Left renal cortex interstitium (tissue), 4 donors: Measurements from ENCODE around the gene SCN8A. TPM values are rescaled to one million over a fixed set of nuclear protein-coding genes. Genes with fewer than 3 reads are reported as not detected.
"Not testable (repeated sequence)": the region's sequence is repeated elsewhere in the genome, so short reads cannot be mapped to it uniquely, and the experiment has no call there.

Experiments
- DNase-seq, 4 donors: peaks; one replicate each; pipeline ENCODE4 v3.0.0-alpha.2; 2013; ENCODE audit warnings: low read depth in 4 of 4, low spot score in 2 of 4, missing footprints in 1 of 4
- polyA plus RNA-seq, 4 donors: library from polyadenylated mRNA; unstranded; fragments of 120-200 nt; gene quantifications; one replicate each; pipeline ENCODE4 v1.2.1, GENCODE V29; 2013; ENCODE audit not compliant: insufficient read length in 4 of 4

The SCN8A gene
- polyA plus RNA-seq, 4 donors, result 1.5 to 3.1 (median 2.1) TPM

GRCh38 chr12:51825216-51825615, 234.2 kb downstream of the SCN8A start:
- DNase-seq, result no peak

GRCh38 chr12:51826881-51827280, 235.8 kb downstream of the SCN8A start:
- DNase-seq, result no peak

GRCh38 chr12:51827925-51828818, 237.1 kb downstream of the SCN8A start:
- no peak for DNase-seq

GRCh38 chr12:51829011-51829481, 238.0 kb downstream of the SCN8A start:
- DNase-seq, result no peak

- no peak for DNase-seq
Observed at GRCh38 chr12:51829641-51830040, 238.6 kb downstream of the SCN8A start.

- not testable (repeated sequence) for DNase-seq
Observed at GRCh38 chr12:51831817-51832216, 240.8 kb downstream of the SCN8A start.

GRCh38 chr12:51832354-51833107, 241.5 kb downstream of the SCN8A start:
- no peak for DNase-seq

GRCh38 chr12:51833448-51834227, 242.6 kb downstream of the SCN8A start:
- DNase-seq, result no peak

GRCh38 chr12:51834411-51834810, 243.4 kb downstream of the SCN8A start:
- DNase-seq, result no peak

- DNase-seq, result no peak
Observed at GRCh38 chr12:51836041-51836826, 245.2 kb downstream of the SCN8A start.

- no peak for DNase-seq
Observed at GRCh38 chr12:51836827-51837173, 245.8 kb downstream of the SCN8A start.

- DNase-seq, result no peak
Observed at GRCh38 chr12:51837286-51837685, 246.3 kb downstream of the SCN8A start.

- no peak for DNase-seq
Observed at GRCh38 chr12:51838036-51838435, 247.0 kb downstream of the SCN8A start.

GRCh38 chr12:51838762-51839161, 247.7 kb downstream of the SCN8A start:
- no peak for DNase-seq

GRCh38 chr12:51839310-51839947, 248.4 kb downstream of the SCN8A start:
- no peak for DNase-seq

GRCh38 chr12:51840966-51841365, 249.9 kb downstream of the SCN8A start:
- DNase-seq, result no peak

- DNase-seq, result no peak
Observed at GRCh38 chr12:51841727-51842126, 250.7 kb downstream of the SCN8A start.

GRCh38 chr12:51844854-51845253, 253.8 kb downstream of the SCN8A start:
- DNase-seq, result no peak

GRCh38 chr12:51845482-51845881, 254.4 kb downstream of the SCN8A start:
- DNase-seq, result no peak

GRCh38 chr12:51846271-51846691, 255.2 kb downstream of the SCN8A start:
- DNase-seq, result no peak
